Measurements from ENCODE around the gene ANXA1. TPM values are rescaled to one million over a fixed set of nuclear protein-coding genes. Genes with fewer than 3 reads are reported as not detected.
A peak's percentile ranks its signal among the peaks of the same experiment; 100 is the strongest.

ANXA1 gene
- total RNA-seq, 1 donor from 2014 or later = 189 TPM

GRCh38 chr9:73152953-73153352 lies 1.3 kb downstream of the ANXA1 start:
- DNase-seq (ENCODE audit: low read depth) = no peak
- no peak for TF ChIP-seq CTCF (IDR thresholded peaks at IDR 0.05; ENCODE audit: insufficient read depth, low read length, poor library complexity, severe bottlenecking)
- Histone ChIP-seq H3K4me3 (ENCODE audit: low read depth, low read length) (peak overlapping the region; percentile 70), H3K36me3 (ENCODE audit: control insufficient read depth, insufficient read depth, low read length) (no peaks in the 10 kb centered on the region), H3K27me3 (ENCODE audit: control insufficient read depth, insufficient read depth, low read length) (no peaks in the 10 kb centered on the region)

- H3K27me3 ChIP-seq (ENCODE audit: control insufficient read depth, insufficient read depth, low read length) = no peaks in the 10 kb centered on the region
- DNase-seq (ENCODE audit: low read depth) = no peak
- TF ChIP-seq CTCF (IDR thresholded peaks at IDR 0.05; ENCODE audit: insufficient read depth, low read length, poor library complexity, severe bottlenecking) = no peak
- H3K4me3 ChIP-seq (ENCODE audit: low read depth, low read length) = peak overlapping the region; percentile 70
- H3K36me3 ChIP-seq (ENCODE audit: control insufficient read depth, insufficient read depth, low read length) = no peaks in the 10 kb centered on the region
These were observed 2.1 kb downstream of the ANXA1 start for GRCh38 chr9:73153793-73154227.

DNA sequence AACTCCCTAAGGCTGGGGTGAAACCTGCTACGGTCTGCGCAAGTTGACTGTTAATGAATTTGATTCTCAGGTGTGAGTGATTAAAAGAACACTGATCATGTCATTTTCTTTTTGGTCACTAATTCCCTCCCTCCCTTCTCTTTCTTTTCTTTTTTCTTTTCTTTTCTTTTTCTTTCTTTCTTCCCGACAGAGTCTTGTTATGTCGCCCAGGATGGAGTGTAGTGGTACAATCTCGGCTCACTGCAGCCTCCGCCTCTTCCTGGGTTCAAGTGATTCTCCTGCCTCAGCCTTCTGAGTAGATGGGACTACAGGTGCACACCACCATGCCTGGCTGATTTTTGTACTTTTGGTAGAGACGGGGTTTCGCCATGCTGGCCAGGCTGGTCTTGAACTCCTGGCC lies 2.6 kb downstream of the ANXA1 start:
- no peak for TF ChIP-seq CTCF (IDR thresholded peaks at IDR 0.05; ENCODE audit: insufficient read depth, low read length, poor library complexity, severe bottlenecking)
- Histone ChIP-seq H3K27me3 (ENCODE audit: control insufficient read depth, insufficient read depth, low read length) (no peaks in the 10 kb centered on the region), H3K36me3 (ENCODE audit: control insufficient read depth, insufficient read depth, low read length) (no peaks in the 10 kb centered on the region), H3K4me3 (ENCODE audit: low read depth, low read length) (peak overlapping the region; percentile 70)
- DNase-seq (ENCODE audit: low read depth) = no peak

DNA sequence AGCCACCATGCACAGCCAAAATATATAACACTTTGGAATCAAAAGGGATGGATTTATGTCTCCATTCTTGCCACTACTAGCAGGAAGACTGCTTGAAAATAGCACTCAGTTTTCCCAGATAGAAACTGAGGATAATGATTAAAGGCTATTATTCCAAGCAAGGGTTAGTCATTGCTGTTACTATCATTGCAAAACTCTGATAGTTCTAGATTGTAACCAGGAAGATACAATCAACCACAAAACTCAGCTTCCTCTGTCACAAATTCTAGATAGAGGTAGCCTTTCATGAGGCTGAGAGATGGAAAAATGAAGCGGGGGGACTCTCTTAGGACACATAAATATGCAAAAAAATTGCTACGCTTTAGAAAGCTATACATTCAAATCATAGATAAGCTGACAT lies 3.1 kb downstream of the ANXA1 start:
- TF ChIP-seq CTCF (IDR thresholded peaks at IDR 0.05; ENCODE audit: insufficient read depth, low read length, poor library complexity, severe bottlenecking) = no peak
- no peaks in the 10 kb centered on the region for H3K36me3 ChIP-seq (ENCODE audit: control insufficient read depth, insufficient read depth, low read length)
- H3K27me3 ChIP-seq (ENCODE audit: control insufficient read depth, insufficient read depth, low read length) = no peaks in the 10 kb centered on the region
- no peak for DNase-seq (ENCODE audit: low read depth)
- H3K4me3 ChIP-seq (ENCODE audit: low read depth, low read length) = no peak overlapping the region

GRCh38 chr9:73155377-73155776 lies 3.7 kb downstream of the ANXA1 start:
- DNase-seq (ENCODE audit: low read depth) = no peak
- H3K27me3 ChIP-seq (ENCODE audit: control insufficient read depth, insufficient read depth, low read length) = no peaks in the 10 kb centered on the region
- no peak overlapping the region for H3K4me3 ChIP-seq (ENCODE audit: low read depth, low read length)
- no peak for TF ChIP-seq CTCF (IDR thresholded peaks at IDR 0.05; ENCODE audit: insufficient read depth, low read length, poor library complexity, severe bottlenecking)
- peaks cover 1% of the 10 kb centered on the region for H3K36me3 ChIP-seq (ENCODE audit: control insufficient read depth, insufficient read depth, low read length)
